H9 (cell line): ENCODE data around the gene RSPRY1. TPM values are rescaled to one million over a fixed set of nuclear protein-coding genes. Genes with fewer than 3 reads are reported as not detected.

Experiments used
- DNase-seq: peaks from one replicate; pipeline ENCODE4 v3.0.0-alpha.2; 2017
- H2AFZ ChIP-seq: one replicate; pipeline ENCODE4 v1.6.1; 2013; ENCODE audit warnings: mild to moderate bottlenecking, low read length, control low read depth, moderate library complexity
- H2AK5ac ChIP-seq: 2 replicates; pipeline ENCODE4 v1.6.1; 2013; ENCODE audit warnings: low read length, control low read depth, mixed read lengths; ENCODE audit not compliant: insufficient read length
- H2BK120ac ChIP-seq: one replicate; pipeline ENCODE4 v1.6.1; 2013; ENCODE audit warnings: low read depth, mild to moderate bottlenecking, low read length, control low read depth, inconsistent platforms; ENCODE audit not compliant: poor library complexity, severe bottlenecking
- H2BK12ac ChIP-seq: 2 replicates; pipeline ENCODE4 v1.6.1; 2013; ENCODE audit warnings: low read length, control low read depth, mixed read lengths, low read depth; ENCODE audit not compliant: insufficient read length
- H2BK15ac ChIP-seq: 2 replicates; pipeline ENCODE4 v1.6.1; 2013; ENCODE audit warnings: low read depth, low read length, control low read depth
- H2BK20ac ChIP-seq: one replicate; pipeline ENCODE4 v1.6.1; 2013; ENCODE audit warnings: low read depth, mild to moderate bottlenecking, low read length, control low read depth, inconsistent platforms; ENCODE audit not compliant: poor library complexity, severe bottlenecking
- H2BK5ac ChIP-seq: 2 replicates; pipeline ENCODE4 v1.6.1; 2013; ENCODE audit warnings: low read length, control low read depth, mixed read lengths; ENCODE audit not compliant: insufficient read length
- H3K14ac ChIP-seq: 2 replicates; pipeline ENCODE4 v1.6.1; 2013; ENCODE audit warnings: low read length, control low read depth; ENCODE audit not compliant: insufficient read depth
- H3K18ac ChIP-seq: 2 replicates; pipeline ENCODE4 v1.6.1; 2013; ENCODE audit warnings: low read depth, mild to moderate bottlenecking, mixed read lengths, low read length, control low read depth; ENCODE audit not compliant: insufficient read length
- H3K23ac ChIP-seq: 2 replicates; pipeline ENCODE4 v1.6.1; 2013; ENCODE audit warnings: low read length, control low read depth, mixed read lengths, low read depth; ENCODE audit not compliant: insufficient read length
- H3K23me2 ChIP-seq: 2 replicates; pipeline ENCODE4 v1.6.1; 2013; ENCODE audit warnings: low read depth, mild to moderate bottlenecking, mixed read lengths, low read length, control low read depth; ENCODE audit not compliant: insufficient read length, poor library complexity, severe bottlenecking
- H3K27ac ChIP-seq: 2 replicates; pipeline ENCODE4 v1.5.1; 2013; ENCODE audit warnings: low read length, control low read depth, mixed read lengths, low read depth; ENCODE audit not compliant: insufficient read length
- H3K27me3 ChIP-seq: 2 replicates; pipeline ENCODE4 v1.6.1; 2013; ENCODE audit warnings: low read length, control low read depth, inconsistent platforms; ENCODE audit not compliant: insufficient read depth
- H3K4ac ChIP-seq: 2 replicates; pipeline ENCODE4 v1.6.1; 2013; ENCODE audit warnings: low read depth, mild to moderate bottlenecking, control low read depth, inconsistent platforms, low read length, moderate library complexity
- H3K4me1 ChIP-seq: 2 replicates; pipeline ENCODE4 v1.6.1; 2013; ENCODE audit warnings: low read length, control low read depth, inconsistent platforms; ENCODE audit not compliant: insufficient read depth
- H3K4me2 ChIP-seq: 2 replicates; pipeline ENCODE4 v1.6.1; 2013; ENCODE audit warnings: low read length, control low read depth, mixed read lengths; ENCODE audit not compliant: insufficient read length, insufficient read depth
- H3K56ac ChIP-seq: 2 replicates; pipeline ENCODE4 v1.6.1; 2013; ENCODE audit warnings: low read depth, mild to moderate bottlenecking, mixed read lengths, low read length, control low read depth; ENCODE audit not compliant: insufficient read length
- H3K79me1 ChIP-seq: 2 replicates; pipeline ENCODE4 v1.6.1; 2013; ENCODE audit warnings: low read depth, mild to moderate bottlenecking, moderate library complexity, low read length, control low read depth, inconsistent platforms; ENCODE audit not compliant: insufficient read depth, poor library complexity, severe bottlenecking
- H3K79me2 ChIP-seq: 2 replicates; pipeline ENCODE4 v1.6.1; 2013; ENCODE audit warnings: low read length, control low read depth, inconsistent platforms; ENCODE audit not compliant: insufficient read depth
- H3K9ac ChIP-seq: 2 replicates; pipeline ENCODE4 v1.6.1; 2013; ENCODE audit warnings: low read length, control low read depth, mixed read lengths; ENCODE audit not compliant: insufficient read length; ENCODE audit errors: extremely low read depth
- H3K9me3 ChIP-seq: one replicate; pipeline ENCODE4 v1.6.1; 2013; ENCODE audit warnings: low read depth, low read length, inconsistent platforms; ENCODE audit not compliant: control insufficient read depth
- H3T11ph ChIP-seq: one replicate; pipeline ENCODE4 v1.6.1; 2013; ENCODE audit warnings: mild to moderate bottlenecking, low read length, control low read depth, inconsistent platforms
- H4K20me1 ChIP-seq: one replicate; pipeline ENCODE4 v1.6.1; 2013; ENCODE audit not compliant: control insufficient read depth, insufficient read length, insufficient read depth
- H4K5ac ChIP-seq: 2 replicates; pipeline ENCODE4 v1.6.1; 2013; ENCODE audit warnings: low read depth, mild to moderate bottlenecking, mixed read lengths, low read length, control low read depth; ENCODE audit not compliant: insufficient read length
- H4K8ac ChIP-seq: replicated peaks from 2 replicates; pipeline ENCODE4 v1.6.1; 2013; ENCODE audit warnings: low read length, control low read depth, mixed read lengths, low read depth; ENCODE audit not compliant: insufficient read length
- H4K91ac ChIP-seq: 2 replicates; pipeline ENCODE4 v1.6.1; 2013; ENCODE audit warnings: low read depth, mild to moderate bottlenecking, moderate library complexity, mixed read lengths, low read length, control low read depth; ENCODE audit not compliant: insufficient read length
- H3K27ac Mint-ChIP-seq, 3 experiments: 2 replicates in 2 of 3; 3 replicates in 1 of 3; pipeline ENCODE4 v1.8.0; 2020 to 2021; ENCODE audit warnings: mixed read lengths in 3 of 3, mild to moderate bottlenecking in 1 of 3, moderate library complexity in 1 of 3
- H3K27me3 Mint-ChIP-seq: 2 replicates; pipeline ENCODE4 v1.8.0; 2021; ENCODE audit warnings: low read depth, mild to moderate bottlenecking, moderate library complexity, mixed read lengths
- H3K36me3 Mint-ChIP-seq, 3 experiments: 2 replicates in 2 of 3; 3 replicates in 1 of 3; pipeline ENCODE4 v1.8.0; 2020 to 2021; ENCODE audit warnings: low read depth in 3 of 3, mixed read lengths in 3 of 3; ENCODE audit not compliant: insufficient read depth in 1 of 3
- H3K4me1 Mint-ChIP-seq, 2 experiments: 2 replicates each; pipeline ENCODE4 v1.8.0; 2020; ENCODE audit warnings: mixed read lengths in 2 of 2
- H3K4me3 Mint-ChIP-seq, 2 experiments: 2 replicates in 1 of 2; 3 replicates in 1 of 2; pipeline ENCODE4 v1.8.0; 2020 to 2021; ENCODE audit warnings: mild to moderate bottlenecking in 2 of 2, mixed read lengths in 2 of 2, moderate library complexity in 1 of 2
- H3K9me3 Mint-ChIP-seq, 2 experiments: 2 replicates in 1 of 2; 3 replicates in 1 of 2; pipeline ENCODE4 v1.8.0; 2020; ENCODE audit warnings: mild to moderate bottlenecking in 2 of 2, mixed read lengths in 2 of 2, moderate library complexity in 1 of 2
- CTCF ChIP-seq: fragments of 200-600 bp; sonication (generic); conservative IDR thresholded peaks from 3 replicates; pipeline ENCODE4 v1.8.0; 2021; ENCODE audit warnings: antibody characterized with exemption, mild to moderate bottlenecking
- total RNA-seq: library from RNA; stranded (reverse); gene quantifications from 2 replicates; pipeline ENCODE4 v1.2.1, GENCODE V29; 2021

RSPRY1 gene
- total RNA-seq, 1 experiment from 2014 or later, result 36.1 TPM

DNA sequence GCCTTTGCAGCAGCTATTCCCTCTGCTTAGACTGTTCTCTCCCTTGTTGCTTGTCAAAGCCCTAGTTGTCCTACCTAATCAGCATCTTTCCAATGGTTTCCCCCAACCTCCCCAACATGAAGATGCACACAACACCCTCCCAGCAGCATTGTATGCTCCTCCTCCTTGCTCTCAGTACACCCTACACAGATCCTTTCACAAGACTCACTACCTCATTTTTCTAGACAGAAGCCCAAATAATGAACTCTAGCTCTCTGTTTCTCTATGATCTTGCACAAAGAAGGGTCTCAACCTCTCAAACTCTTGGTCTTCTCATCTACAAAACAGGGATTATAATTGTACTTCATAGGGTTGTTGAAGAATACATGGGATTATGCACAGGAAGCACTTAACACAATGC lies 19.7 kb upstream of the RSPRY1 start:
- no peak for DNase-seq
- H4K20me1 ChIP-seq, result no peaks in the 10 kb centered on the region
- H3K23me2 ChIP-seq, result no peaks in the 10 kb centered on the region
- H2BK120ac ChIP-seq, result no peak overlapping the region
- no peak overlapping the region for H2AK5ac ChIP-seq
- H3K79me1 ChIP-seq, result no peaks in the 10 kb centered on the region
- H3K27me3 Mint-ChIP-seq, result no peaks in the 10 kb centered on the region
- no peaks in the 10 kb centered on the region for H3K27me3 ChIP-seq
- H3K4me1 ChIP-seq, result no peaks in the 10 kb centered on the region
- no peak overlapping the region for H2BK5ac ChIP-seq
- no peak overlapping the region for H3K14ac ChIP-seq
- no peak overlapping the region for H3K4me2 ChIP-seq
- no peak overlapping the region for H2BK15ac ChIP-seq
- TF ChIP-seq CTCF, result no peak
- H3K18ac ChIP-seq, result no peak overlapping the region
- no peak overlapping the region for H4K5ac ChIP-seq
- no peaks in the 10 kb centered on the region for H3K9me3 ChIP-seq
- H3K27ac Mint-ChIP-seq, result peak overlapping the region in 2 of 3 experiments; percentile 9 to 56; a peak in 2 of 7 replicates
- H3K4me1 Mint-ChIP-seq, result no peaks in the 10 kb centered on the region
- H2BK12ac ChIP-seq, result no peak overlapping the region
- no peak overlapping the region for H3K4me3 Mint-ChIP-seq
- H2BK20ac ChIP-seq, result no peak overlapping the region
- H3K9ac ChIP-seq, result no peak overlapping the region
- peaks cover 30 to 79% (median 61%) of the 10 kb centered on the region in 3 experiments for H3K36me3 Mint-ChIP-seq
- H3K79me2 ChIP-seq, result no peaks in the 10 kb centered on the region
- no peak overlapping the region for H3K56ac ChIP-seq
- no peak overlapping the region for H3K27ac ChIP-seq
- no peak overlapping the region for H3K23ac ChIP-seq
- no peaks in the 10 kb centered on the region for H3K9me3 Mint-ChIP-seq
- no peak overlapping the region for H4K8ac ChIP-seq
- no peak overlapping the region for H4K91ac ChIP-seq
- H2AFZ ChIP-seq, result no peak overlapping the region
- H3K4ac ChIP-seq, result no peak overlapping the region
- H3T11ph ChIP-seq, result no peak overlapping the region
